ENCODE results near the gene PSRC1. TPM values are rescaled to one million over a fixed set of nuclear protein-coding genes. Genes with fewer than 3 reads are reported as not detected.

The PSRC1 gene
- total and polyA plus RNA-seq, 5 donors: 1.6 to 4.6 (median 2.6) TPM

GRCh38 chr1:109251277-109252166, 31.4 kb downstream of the PSRC1 start:
- H3K4me1 ChIP-seq (ENCODE audit: control insufficient read depth, insufficient read depth, low read length): peaks cover 15% of the 10 kb centered on the region
- H3K27me3 ChIP-seq (ENCODE audit: control insufficient read depth, insufficient read depth): no peaks in the 10 kb centered on the region
- 95% methylated on average over 32 of the region's 32 CpGs for WGBS
- ATAC-seq (no peak), DNase-seq (peak in 1 of 3 donors; percentile 33)
- no peak overlapping the region for H3K4me3 ChIP-seq (ENCODE audit: low read length)
- no peak overlapping the region for H3K27ac ChIP-seq (ENCODE audit: low read length)
- intact Hi-C loops (cut with DNase I): no loop called here
- no peaks in the 10 kb centered on the region for H3K9me3 ChIP-seq (ENCODE audit: control insufficient read depth, low read length)

- WGBS: 89% methylated on average over 33 of the region's 33 CpGs
- intact Hi-C loops (cut with DNase I): no loop called here
- H3K27ac ChIP-seq (ENCODE audit: low read length): no peak overlapping the region
Observed at GRCh38 chr1:109250454-109251276, 32.3 kb downstream of the PSRC1 start.

GRCh38 chr1:109249654-109250401, 33.1 kb downstream of the PSRC1 start:
- no peak overlapping the region for H3K27ac ChIP-seq (ENCODE audit: low read length)
- DNase-seq (no peak), ATAC-seq (no peak)
- intact Hi-C loops (cut with DNase I): no loop called here
- WGBS: 2% methylated on average over 80 of the region's 80 CpGs
- H3K9me3 ChIP-seq (ENCODE audit: control insufficient read depth, low read length): no peaks in the 10 kb centered on the region
- peak overlapping the region; percentile 84 for H3K4me3 ChIP-seq (ENCODE audit: low read length)
- H3K27me3 ChIP-seq (ENCODE audit: control insufficient read depth, insufficient read depth): no peaks in the 10 kb centered on the region
- peaks cover 8% of the 10 kb centered on the region for H3K4me1 ChIP-seq (ENCODE audit: control insufficient read depth, insufficient read depth, low read length)

More at GRCh38 chr1:109250454-109251276, 32.3 kb downstream of the PSRC1 start:
- ATAC-seq (no peak), DNase-seq (peak in 1 of 3 donors; percentile 33)
- Histone ChIP-seq H3K27me3 (ENCODE audit: control insufficient read depth, insufficient read depth) (no peaks in the 10 kb centered on the region), H3K4me1 (ENCODE audit: control insufficient read depth, insufficient read depth, low read length) (peaks cover 15% of the 10 kb centered on the region), H3K9me3 (ENCODE audit: control insufficient read depth, low read length) (no peaks in the 10 kb centered on the region), H3K4me3 (ENCODE audit: low read length) (no peak overlapping the region)

- intact Hi-C loops (cut with DNase I): no loop called here
- H3K9me3 ChIP-seq (ENCODE audit: control insufficient read depth, low read length): no peaks in the 10 kb centered on the region
- H3K4me1 ChIP-seq (ENCODE audit: control insufficient read depth, insufficient read depth, low read length): no peaks in the 10 kb centered on the region
- no peaks in the 10 kb centered on the region for H3K27me3 ChIP-seq (ENCODE audit: control insufficient read depth, insufficient read depth)
- H3K4me3 ChIP-seq (ENCODE audit: low read length): peak within 1 kb of the TSS; percentile 84
- peak; percentile 57 to 69 for ATAC-seq
- 12% methylated on average over 49 of the region's 49 CpGs for WGBS
- no peak within 1 kb of the TSS for H3K27ac ChIP-seq (ENCODE audit: low read length)
- peak; percentile 57 to 86 (median 78) for DNase-seq
Observed at GRCh38 chr1:109248797-109249629, 33.9 kb downstream of the PSRC1 start, which contains the start of gene CELSR2. CELSR2 (plus strand) TSS chr1:109249539; CDS start chr1:109250080, 541 bp downstream.

GRCh38 chr1:109248444-109248796, 34.5 kb downstream of the PSRC1 start:
- no peak for ATAC-seq
- Histone ChIP-seq H3K27ac (ENCODE audit: low read length) (no peak overlapping the region), H3K27me3 (ENCODE audit: control insufficient read depth, insufficient read depth) (no peaks in the 10 kb centered on the region), H3K4me3 (ENCODE audit: low read length) (no peak overlapping the region), H3K9me3 (ENCODE audit: control insufficient read depth, low read length) (no peaks in the 10 kb centered on the region), H3K4me1 (ENCODE audit: control insufficient read depth, insufficient read depth, low read length) (no peaks in the 10 kb centered on the region)
- DNase-seq: no peak
- intact Hi-C loops (cut with DNase I): no loop called here
- 96% methylated on average over 7 of the region's 7 CpGs for WGBS

- ATAC-seq (no peak), DNase-seq (no peak)
- Histone ChIP-seq H3K4me1 (ENCODE audit: control insufficient read depth, insufficient read depth, low read length) (no peaks in the 10 kb centered on the region), H3K27me3 (ENCODE audit: control insufficient read depth, insufficient read depth) (no peaks in the 10 kb centered on the region), H3K27ac (ENCODE audit: low read length) (no peak overlapping the region), H3K4me3 (ENCODE audit: low read length) (no peak overlapping the region), H3K9me3 (ENCODE audit: control insufficient read depth, low read length) (no peaks in the 10 kb centered on the region)
- intact Hi-C loops (cut with DNase I): no loop called here
- WGBS: 87% methylated on average over 8 of the region's 8 CpGs
Observed at GRCh38 chr1:109247401-109248365, 35.3 kb downstream of the PSRC1 start.

- no peak for DNase-seq
Observed at GRCh38 chr1:109246141-109246551, 36.8 kb downstream of the PSRC1 start.

GRCh38 chr1:109243860-109244552, 38.9 kb downstream of the PSRC1 start:
- WGBS: 76% methylated on average over 8 of the region's 8 CpGs
- DNase-seq (no peak), ATAC-seq (no peak)
- intact Hi-C loops (cut with DNase I): no loop called here
- H3K4me3 ChIP-seq (ENCODE audit: low read length): no peak overlapping the region
- no peaks in the 10 kb centered on the region for H3K27me3 ChIP-seq (ENCODE audit: control insufficient read depth, insufficient read depth)
- peaks cover 5% of the 10 kb centered on the region for H3K4me1 ChIP-seq (ENCODE audit: control insufficient read depth, insufficient read depth, low read length)
- no peak overlapping the region for H3K27ac ChIP-seq (ENCODE audit: low read length)
- no peaks in the 10 kb centered on the region for H3K9me3 ChIP-seq (ENCODE audit: control insufficient read depth, low read length)

More at GRCh38 chr1:109246141-109246551, 36.8 kb downstream of the PSRC1 start:
- 83% methylated on average over 7 of the region's 7 CpGs for WGBS
- Histone ChIP-seq H3K27ac (ENCODE audit: low read length) (no peak overlapping the region), H3K9me3 (ENCODE audit: control insufficient read depth, low read length) (no peaks in the 10 kb centered on the region), H3K27me3 (ENCODE audit: control insufficient read depth, insufficient read depth) (no peaks in the 10 kb centered on the region), H3K4me1 (ENCODE audit: control insufficient read depth, insufficient read depth, low read length) (peaks cover 5% of the 10 kb centered on the region), H3K4me3 (ENCODE audit: low read length) (no peak overlapping the region)
- ATAC-seq: no peak
- intact Hi-C loops (cut with DNase I): no loop called here

- H3K9me3 ChIP-seq (ENCODE audit: control insufficient read depth, low read length): no peaks in the 10 kb centered on the region
- no peak overlapping the region for H3K4me3 ChIP-seq (ENCODE audit: low read length)
- DNase-seq (no peak), ATAC-seq (no peak)
- no peaks in the 10 kb centered on the region for H3K27me3 ChIP-seq (ENCODE audit: control insufficient read depth, insufficient read depth)
- no peak overlapping the region for H3K27ac ChIP-seq (ENCODE audit: low read length)
- 64% methylated on average over 5 of the region's 5 CpGs for WGBS
- peaks cover 5% of the 10 kb centered on the region for H3K4me1 ChIP-seq (ENCODE audit: control insufficient read depth, insufficient read depth, low read length)
- intact Hi-C loops (cut with DNase I): no loop called here
Observed at GRCh38 chr1:109243221-109243620, 39.7 kb downstream of the PSRC1 start.
